OCI-LY3 (cell line): ENCODE measurements around the gene ANKRD28.

ENCODE experiments used
- CTCF ChIP-seq: fragments of 200-600, 300-600 bp; sonication (generic); IDR thresholded peaks from 2 replicates; pipeline ENCODE4 v1.5.1; 2014; ENCODE audit warnings: antibody characterized with exemption, low read length, low read depth
- EZH2phosphoT487 ChIP-seq: fragments of 200-600 bp; shearing (Covaris generic); IDR thresholded peaks from 2 replicates; pipeline ENCODE4 v1.6.1; 2018; ENCODE audit warnings: antibody characterized with exemption, mixed run types, low read depth

DNA sequence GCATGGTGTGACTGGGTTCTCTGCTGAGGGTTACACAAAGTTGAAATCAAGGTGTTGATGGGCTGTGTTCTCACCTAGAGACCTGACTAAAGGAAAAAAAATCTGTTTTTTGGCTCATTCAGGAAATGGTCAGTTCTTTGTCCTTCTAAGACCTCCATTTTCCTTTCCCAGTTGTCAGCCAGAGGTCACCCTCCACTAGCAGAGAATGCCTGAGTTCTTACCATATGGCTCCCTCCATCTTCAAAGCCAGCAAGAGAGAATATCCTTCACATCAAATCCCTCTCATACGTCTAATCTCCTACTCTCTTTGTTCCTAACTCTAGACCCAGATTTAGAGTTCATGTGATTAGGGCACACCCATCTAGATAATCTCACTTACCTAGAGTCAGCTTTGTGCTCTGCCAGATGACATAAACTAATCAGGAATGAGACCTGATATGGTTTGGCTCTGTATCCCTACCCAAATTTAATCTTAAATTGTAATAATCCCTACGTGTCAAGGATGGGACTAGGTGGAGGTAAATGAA, 19.4 kb downstream of the ANKRD28 start:
- TF ChIP-seq CTCF (no peak), EZH2phosphoT487 (no peak)
